ENCODE results near the gene GLP2R.

DNA sequence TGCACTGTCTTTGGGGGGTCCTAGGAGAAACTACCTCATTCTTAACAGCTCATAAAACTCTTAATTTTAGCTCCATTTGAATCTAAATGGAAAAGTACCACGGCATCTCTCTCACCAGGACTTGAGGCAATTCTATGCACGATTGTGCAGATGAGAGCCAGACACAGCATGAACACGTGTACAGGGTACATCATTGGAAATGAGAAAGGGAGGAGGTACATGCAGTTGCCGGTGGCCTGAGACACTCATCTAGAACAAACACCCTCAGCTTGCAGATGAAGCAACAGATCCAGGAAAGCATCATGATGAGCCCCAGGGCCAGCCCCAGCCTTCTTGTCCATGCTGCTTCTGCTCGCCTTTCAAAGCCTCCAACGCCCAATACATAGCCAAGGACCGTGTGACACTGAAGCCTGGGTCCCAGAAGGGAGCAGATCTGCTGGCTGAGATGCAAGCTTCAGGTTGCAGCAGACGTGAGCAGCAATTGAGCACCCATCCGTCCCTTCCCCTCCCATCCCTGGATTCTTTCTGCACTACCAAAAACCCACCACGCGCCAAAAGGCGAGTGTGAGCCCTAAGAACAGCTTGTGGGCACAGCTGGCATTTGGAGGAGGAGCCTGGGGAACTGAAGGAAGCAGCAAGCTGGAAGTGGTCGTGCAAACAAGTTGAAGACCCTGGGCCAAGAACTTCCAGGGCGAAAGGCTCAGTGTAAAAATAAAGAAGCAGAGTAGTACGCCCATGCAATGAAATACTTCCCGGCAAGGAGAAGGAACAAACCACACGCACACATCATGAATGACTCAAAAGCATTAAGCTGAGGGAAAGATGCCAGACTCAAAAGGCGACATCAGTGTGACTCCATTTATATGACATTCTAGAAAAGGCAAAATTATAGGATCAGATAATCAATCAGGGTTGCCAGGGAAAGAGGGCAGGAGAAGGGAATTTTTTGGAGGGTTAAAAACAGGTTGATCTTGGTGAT lies 86.7 kb downstream of the GLP2R start:
- TF ChIP-seq, protein P1, sequence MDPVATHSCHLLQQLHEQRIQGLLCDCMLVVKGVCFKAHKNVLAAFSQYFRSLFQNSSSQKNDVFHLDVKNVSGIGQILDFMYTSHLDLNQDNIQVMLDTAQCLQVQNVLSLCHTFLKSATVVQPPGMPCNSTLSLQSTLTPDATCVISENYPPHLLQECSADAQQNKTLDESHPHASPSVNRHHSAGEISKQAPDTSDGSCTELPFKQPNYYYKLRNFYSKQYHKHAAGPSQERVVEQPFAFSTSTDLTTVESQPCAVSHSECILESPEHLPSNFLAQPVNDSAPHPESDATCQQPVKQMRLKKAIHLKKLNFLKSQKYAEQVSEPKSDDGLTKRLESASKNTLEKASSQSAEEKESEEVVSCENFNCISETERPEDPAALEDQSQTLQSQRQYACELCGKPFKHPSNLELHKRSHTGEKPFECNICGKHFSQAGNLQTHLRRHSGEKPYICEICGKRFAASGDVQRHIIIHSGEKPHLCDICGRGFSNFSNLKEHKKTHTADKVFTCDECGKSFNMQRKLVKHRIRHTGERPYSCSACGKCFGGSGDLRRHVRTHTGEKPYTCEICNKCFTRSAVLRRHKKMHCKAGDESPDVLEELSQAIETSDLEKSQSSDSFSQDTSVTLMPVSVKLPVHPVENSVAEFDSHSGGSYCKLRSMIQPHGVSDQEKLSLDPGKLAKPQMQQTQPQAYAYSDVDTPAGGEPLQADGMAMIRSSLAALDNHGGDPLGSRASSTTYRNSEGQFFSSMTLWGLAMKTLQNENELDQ (tag by site-specific recombination; IDR thresholded peaks at IDR 0.05; ENCODE audit: low read depth), result no peak
- TF ChIP-seq, protein P2, sequence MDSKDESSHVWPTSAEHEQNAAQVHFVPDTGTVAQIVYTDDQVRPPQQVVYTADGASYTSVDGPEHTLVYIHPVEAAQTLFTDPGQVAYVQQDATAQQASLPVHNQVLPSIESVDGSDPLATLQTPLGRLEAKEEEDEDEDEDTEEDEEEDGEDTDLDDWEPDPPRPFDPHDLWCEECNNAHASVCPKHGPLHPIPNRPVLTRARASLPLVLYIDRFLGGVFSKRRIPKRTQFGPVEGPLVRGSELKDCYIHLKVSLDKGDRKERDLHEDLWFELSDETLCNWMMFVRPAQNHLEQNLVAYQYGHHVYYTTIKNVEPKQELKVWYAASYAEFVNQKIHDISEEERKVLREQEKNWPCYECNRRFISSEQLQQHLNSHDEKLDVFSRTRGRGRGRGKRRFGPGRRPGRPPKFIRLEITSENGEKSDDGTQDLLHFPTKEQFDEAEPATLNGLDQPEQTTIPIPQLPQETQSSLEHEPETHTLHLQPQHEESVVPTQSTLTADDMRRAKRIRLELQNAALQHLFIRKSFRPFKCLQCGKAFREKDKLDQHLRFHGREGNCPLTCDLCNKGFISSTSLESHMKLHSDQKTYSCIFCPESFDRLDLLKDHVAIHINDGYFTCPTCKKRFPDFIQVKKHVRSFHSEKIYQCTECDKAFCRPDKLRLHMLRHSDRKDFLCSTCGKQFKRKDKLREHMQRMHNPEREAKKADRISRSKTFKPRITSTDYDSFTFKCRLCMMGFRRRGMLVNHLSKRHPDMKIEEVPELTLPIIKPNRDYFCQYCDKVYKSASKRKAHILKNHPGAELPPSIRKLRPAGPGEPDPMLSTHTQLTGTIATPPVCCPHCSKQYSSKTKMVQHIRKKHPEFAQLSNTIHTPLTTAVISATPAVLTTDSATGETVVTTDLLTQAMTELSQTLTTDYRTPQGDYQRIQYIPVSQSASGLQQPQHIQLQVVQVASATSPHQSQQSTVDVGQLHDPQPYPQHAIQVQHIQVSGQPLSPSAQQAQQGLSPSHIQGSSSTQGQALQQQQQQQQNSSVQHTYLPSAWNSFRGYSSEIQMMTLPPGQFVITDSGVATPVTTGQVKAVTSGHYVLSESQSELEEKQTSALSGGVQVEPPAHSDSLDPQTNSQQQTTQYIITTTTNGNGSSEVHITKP (tag by site-specific recombination; IDR thresholded peaks at IDR 0.05), result no peak
- TF ChIP-seq, protein P3, sequence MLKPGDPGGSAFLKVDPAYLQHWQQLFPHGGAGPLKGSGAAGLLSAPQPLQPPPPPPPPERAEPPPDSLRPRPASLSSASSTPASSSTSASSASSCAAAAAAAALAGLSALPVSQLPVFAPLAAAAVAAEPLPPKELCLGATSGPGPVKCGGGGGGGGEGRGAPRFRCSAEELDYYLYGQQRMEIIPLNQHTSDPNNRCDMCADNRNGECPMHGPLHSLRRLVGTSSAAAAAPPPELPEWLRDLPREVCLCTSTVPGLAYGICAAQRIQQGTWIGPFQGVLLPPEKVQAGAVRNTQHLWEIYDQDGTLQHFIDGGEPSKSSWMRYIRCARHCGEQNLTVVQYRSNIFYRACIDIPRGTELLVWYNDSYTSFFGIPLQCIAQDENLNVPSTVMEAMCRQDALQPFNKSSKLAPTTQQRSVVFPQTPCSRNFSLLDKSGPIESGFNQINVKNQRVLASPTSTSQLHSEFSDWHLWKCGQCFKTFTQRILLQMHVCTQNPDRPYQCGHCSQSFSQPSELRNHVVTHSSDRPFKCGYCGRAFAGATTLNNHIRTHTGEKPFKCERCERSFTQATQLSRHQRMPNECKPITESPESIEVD (tag by site-specific recombination; IDR thresholded peaks at IDR 0.05), result no peak
- TF ChIP-seq KLF10 (tag by site-specific recombination; IDR thresholded peaks at IDR 0.05), result no peak
